Activated naive CD4-positive, alpha-beta T cell (primary cell): ENCODE data around the gene KLF13.

Source experiments
- DNase-seq, 4 experiments: peaks; one replicate each; lab custom pipeline; 2025; lab: John Stamatoyannopoulos, UW

Gene KLF13

DNA sequence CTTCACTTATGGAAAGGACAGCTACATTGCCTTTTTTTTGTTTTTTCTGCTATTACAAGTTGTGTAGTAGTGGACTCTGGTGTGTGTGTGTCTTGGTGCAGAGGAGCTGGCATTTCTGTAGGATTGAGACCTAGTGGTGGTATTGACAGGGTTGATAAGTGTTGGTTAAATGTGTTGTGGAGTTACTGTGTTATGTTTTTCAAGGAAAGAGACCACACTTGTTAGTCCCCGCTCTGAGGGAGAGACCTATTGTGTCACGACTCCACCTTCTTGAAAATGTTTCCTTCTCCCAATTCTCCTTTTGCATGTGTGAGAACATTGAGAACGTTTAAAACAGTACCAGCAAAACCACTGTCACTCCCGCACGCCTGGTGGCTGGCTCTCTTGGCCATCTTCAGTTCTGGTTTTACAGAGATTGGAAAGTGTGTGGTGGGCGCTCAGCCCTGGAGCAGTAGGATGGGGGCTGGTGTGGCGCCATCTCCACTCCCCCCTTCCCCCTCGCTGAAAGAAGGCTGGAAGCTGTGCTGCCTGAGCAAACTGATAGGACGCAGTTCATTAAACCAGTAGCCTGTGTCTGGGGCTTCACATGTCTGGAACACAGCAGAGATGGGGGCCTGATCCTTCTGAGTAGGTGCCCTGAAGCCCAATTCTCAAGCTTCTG lies 5.5 kb downstream of the KLF13 start:
- no peak for DNase-seq

DNA sequence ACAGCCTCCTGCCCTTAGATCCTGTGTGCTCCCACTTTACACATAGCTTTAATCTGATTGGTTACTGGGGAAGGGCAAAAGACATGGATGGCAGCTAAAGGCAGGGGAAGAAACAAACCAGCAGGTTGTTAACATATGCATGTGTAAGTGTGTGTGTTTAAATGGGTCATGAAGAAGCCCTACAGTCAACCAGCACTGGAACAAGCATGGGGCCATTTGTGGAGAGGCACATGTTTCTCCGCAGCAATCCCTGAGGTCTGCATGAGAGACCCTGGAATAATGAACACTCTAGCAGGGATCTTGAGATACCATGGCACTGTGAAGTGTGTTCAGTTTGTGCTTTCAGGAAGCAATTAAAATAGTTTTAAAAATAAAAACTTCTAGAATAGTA lies 6.0 kb downstream of the KLF13 start:
- no peak for DNase-seq

DNA sequence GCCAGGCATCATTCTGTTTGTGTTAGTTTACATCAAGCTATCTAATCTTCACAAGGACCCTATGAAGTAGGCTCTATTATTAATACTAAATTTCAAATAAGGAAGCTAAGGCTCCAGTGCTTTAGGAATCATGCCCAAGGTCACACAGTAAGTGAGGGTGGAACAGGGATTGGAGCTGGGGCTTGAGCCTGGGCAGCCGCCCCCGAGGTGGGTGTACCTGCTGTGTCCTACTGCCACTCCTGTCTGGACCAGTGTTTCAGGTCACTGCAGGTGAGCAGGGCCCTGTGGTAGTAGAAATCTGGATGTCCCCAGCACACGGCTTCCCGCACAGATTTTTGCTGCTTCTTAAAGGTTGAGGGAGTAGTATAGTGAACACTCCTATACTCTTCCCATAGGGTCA lies 6.5 kb downstream of the KLF13 start:
- no peak for DNase-seq

DNA sequence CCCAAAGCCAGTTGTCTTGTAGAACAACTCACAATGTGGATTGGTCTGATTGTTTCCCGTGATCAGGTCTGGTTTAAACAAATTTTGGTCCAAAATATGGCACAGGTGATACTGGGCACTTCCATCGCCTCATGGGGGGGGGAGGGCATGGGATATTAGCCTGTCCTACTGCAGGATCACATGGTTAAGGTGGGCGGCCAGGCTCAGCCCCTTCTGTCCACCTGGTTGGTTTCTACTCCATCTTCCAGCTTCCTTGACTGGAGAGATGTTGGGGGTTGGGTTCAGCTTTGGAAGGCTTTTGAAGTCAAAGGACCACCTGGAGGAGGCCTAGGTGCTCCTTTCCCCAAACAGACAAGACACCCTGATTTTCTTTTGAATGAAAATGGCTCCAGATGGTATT lies 7.2 kb downstream of the KLF13 start:
- no peak for DNase-seq

DNA sequence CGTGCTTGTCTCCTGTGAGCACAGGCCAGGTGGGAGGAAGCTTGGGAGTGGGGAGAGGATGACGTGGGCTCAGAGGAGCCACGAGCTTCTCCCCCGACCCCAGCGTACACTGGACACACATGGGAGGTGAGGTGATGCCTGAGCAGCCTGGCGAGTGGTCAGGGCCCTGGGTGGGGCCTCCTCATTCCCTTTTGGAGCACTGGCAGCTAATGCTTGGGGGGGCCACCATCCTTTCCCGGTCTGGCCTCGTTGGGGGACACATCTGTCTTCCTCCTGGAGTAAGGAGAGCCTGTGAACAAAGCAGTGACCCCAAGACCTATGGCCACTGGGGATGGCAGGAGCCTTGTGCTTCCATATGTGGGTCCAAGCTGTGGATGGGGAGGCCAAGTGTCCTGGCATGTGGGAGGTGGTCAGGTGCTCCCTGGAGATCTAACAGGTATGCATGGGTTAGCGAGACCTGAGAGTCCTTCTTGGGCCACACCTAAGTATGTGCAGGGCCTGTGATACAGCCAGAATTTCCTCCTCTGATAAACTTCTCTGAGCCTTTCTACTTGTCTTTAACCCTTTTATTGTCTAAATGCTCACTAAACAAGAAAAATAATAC lies 9.5 kb downstream of the KLF13 start:
- no peak for DNase-seq

DNA sequence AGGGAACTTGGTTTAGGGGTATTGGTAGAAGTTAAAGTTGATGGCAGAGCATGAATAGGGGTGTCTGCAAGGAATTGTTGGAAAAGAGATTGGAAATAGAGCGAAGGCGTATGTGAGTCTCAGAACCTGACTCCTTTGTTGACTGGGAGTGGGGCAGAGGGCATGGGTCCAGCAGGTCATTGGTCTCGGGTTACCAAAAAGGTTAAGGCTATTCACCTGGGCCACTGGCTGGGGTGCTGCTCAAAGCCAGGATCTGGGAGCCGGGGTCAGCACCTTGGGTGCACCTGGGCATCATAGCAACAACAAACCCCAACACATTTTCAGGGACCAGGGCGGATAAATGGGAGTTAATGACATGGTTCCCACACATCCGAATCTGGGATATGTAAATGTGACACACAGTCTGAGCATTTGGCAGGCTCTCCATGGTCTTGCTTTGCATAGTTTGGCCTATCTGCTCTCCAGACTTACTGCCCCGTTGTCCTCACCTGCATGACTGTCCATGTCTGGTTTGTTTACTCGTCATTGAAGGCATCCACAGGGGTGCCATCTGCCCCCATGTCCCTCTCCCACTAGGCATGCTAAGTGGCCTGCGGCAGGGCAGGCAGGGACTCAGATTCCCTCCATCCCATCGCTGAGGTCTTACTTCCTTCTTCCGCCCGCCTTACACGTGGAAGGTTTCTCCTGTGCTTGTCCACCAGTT lies 10.1 kb downstream of the KLF13 start:
- DNase-seq = no peak

DNA sequence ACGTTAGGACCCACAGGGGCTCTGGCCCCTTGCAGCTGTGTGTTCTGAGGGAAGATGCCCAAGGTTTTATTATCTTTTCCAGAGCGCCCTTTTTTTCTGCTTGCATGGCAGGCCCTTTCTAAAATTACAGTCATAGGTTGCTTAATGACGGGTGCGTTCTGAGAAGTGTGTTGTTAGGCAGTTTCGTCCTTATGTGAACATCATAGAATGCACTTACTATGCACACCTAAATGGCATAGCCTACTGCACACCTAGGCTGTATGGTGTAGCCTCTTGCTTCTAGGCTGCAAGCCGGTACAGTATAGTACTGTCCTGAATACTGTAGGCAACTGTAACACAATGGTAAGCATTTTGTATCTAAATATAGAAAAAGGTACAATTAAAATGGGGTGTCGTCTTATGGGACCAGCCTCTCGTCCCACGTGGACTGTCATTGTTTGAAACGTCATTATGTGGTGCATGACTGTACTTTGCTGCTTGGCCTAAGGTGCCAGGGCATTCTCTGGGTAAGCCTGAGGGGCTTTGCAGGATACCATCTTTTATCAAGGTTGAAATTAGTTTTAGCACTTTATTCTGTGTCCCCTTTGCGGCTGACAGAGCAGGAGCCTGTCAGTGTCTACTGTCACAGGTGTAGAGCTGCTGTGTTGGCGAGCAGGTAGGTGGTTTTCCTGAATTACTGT lies 10.9 kb downstream of the KLF13 start:
- DNase-seq = no peak

DNA sequence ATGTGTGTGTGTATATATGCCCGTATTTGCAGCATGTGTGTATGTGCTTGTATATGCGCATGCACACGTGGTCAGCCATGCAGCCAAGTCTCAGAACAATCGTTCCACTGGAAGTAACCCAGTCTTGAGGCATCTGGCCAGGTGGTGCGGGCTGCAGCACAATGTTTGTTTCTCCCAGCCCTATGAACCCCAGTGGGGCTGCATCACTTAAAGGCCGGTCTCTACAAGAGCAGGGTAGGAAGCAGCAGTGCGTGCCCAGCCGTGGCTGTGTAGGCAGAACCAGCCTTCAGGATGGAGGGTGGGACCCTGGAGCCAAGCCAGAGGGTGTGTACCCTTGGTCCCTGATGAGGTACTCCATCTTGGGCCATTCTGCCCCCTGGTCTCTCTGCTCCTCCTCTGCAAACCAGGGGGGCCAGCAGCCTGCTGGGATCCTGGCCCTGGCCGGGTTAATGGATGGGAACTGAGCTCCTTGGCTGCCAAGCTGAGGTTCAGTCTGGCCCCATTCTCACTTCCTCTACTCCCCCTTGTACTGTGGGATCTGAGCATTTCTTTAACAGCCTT lies 11.8 kb downstream of the KLF13 start:
- no peak for DNase-seq

DNA sequence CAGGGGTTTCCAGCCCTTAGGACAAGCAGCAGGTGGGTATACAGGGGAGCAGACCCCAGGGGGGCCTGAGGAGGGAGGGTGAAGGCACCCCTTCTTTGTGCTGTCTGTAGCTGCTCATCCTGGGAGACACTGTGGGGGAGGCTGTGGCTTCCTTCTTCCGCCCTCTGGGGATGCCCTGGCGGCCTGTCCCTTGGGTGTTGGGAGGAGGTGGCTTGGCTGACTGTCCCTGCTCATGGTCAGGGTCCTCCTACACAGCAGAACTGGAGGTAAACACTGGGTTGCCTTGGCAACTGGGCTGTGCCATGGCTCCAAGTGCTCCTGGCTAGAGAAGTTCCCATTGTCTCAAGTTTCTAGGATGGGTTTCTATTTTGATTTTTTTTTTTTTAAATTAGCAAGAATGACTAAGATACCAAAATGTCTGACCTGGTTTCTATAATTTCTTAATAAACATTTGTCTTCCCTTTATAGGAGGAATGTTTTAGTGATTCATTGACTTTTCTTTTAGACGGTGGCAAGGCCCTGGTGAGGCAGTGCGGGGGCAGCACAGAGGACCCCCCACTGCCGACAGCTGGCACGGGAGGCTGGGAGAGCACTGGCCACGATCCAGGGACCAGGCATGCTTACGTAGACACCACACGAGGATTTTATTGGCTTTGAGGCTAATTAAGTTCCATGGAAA lies 12.4 kb downstream of the KLF13 start:
- DNase-seq = no peak

DNA sequence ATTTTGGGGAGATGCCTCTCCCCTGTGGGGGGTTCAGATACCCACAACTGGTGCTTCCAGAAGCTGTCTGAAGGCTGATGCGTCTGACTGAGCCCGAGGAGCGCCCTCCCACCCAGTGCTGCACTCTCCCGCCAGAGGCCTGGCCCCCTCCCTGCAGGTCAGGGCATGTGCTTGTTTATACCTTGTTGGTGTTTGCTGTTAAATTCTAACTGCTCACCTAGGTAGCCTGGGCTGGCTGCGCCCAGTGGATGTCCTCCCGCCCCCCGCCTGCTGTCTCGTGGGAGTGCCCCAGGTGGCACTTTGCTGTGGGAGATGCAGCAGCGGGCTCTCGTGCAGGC lies 12.9 kb downstream of the KLF13 start:
- no peak for DNase-seq

DNA sequence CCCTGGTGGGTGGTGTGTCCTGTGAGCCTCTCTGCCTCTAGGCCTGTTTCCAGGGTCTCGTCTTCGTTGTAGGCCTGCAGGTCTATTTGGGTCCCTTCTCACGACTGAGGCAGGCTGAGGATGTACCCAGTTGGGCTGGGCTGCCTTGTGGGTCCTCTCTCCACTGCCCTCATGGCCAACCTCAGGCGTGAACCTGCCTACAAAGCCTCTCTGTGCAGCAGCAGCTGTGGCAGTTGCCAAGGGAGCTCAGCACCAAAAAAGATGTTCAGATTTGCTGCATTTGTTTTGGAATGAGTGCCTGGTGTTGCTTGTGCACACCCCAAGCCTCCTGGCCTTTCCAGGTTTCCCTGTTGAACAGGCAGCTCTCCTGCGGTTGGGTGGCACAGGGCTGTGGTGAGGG lies 13.4 kb downstream of the KLF13 start:
- DNase-seq = no peak

DNA sequence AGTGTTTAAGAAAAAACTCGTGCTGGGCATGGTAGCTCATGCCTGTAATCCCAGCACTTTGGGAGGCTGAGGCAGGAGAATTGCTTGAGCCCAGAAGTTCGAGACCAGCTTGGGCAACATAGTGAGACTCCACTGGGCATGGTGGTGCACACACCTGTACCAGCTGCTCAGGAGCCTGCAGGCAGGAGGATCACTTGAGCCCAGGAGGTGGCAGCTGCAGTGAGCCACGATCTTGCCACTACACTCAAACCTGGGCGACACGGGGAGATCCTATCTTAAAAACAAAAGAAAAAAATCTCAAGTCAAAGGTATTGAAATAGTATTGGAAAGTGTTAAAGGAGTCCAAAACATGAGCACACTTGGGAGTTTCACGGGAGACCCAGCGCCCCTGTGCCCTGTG lies 14.0 kb downstream of the KLF13 start:
- no peak for DNase-seq

DNA sequence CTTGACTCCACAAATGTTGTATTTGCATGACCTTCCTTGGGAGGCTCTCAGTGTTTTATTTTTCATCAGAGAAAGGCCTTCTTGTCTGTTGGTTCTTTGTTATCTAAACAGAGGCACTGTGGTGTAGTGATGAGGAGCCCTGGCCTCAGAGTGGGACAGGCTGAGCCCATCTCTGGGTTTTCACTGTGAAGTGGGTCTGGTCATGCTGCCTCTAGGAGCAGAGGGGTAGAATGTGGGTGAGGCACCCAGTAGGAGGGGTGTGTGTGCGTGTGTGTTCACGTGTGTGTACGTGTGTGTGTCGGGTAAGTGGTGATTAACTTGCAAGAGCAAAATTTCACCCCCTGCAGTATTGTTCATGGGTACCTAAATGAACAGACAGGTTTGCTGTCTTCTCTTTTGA lies 14.4 kb downstream of the KLF13 start:
- DNase-seq = no peak

DNA sequence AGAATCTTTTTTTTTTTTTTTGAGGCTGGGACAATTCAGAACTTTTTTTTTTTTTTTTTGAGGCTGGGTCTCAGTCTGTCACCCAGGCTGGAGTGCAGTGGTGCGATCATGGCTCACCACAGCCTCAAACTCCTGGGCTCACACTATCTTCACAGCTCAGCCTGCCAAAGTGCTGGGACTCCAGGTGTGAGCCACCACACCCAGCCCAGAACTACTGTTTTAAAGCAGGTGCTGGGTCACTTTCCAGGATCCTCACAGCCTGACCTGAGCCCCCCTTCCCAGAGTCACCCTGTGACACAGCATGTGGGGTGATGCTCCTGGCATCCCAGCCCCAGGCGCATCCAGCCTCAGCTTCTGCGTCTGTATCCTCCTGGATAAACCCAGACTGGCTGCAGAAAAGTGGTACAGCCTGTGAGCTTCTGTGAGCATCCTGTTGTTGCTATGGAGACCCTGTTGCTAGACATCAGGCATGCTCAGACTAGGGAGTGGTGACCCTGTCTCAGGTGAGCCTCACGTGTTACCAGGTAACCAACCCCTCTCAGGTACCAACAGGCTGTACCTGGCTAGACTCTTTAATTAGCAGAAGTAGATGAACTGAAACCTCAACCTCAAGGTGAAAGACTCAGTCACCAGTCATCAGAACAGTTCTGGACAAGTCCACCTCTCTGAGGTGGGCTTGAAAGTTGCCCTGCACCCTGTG lies 15.0 kb downstream of the KLF13 start:
- no peak for DNase-seq

DNA sequence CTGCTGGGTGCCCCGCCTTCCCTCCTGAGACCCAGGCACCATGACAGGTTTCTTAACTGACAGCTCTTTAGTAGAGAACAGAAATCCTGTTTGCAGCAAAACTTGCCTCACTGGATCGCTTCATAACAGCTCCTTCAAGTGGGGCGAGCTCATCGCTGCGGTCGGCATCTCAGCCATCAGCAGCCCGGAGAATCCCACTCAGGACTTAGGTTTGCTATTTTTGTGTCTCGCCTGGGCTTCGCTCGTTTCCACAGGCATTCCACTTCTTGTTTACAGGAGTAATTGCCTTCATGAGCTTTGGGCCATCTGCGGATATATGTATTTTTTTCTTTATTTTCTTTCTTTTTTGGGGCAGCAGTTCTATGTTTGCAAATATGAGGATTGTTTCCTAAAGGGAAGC lies 15.7 kb downstream of the KLF13 start:
- DNase-seq = no peak

DNA sequence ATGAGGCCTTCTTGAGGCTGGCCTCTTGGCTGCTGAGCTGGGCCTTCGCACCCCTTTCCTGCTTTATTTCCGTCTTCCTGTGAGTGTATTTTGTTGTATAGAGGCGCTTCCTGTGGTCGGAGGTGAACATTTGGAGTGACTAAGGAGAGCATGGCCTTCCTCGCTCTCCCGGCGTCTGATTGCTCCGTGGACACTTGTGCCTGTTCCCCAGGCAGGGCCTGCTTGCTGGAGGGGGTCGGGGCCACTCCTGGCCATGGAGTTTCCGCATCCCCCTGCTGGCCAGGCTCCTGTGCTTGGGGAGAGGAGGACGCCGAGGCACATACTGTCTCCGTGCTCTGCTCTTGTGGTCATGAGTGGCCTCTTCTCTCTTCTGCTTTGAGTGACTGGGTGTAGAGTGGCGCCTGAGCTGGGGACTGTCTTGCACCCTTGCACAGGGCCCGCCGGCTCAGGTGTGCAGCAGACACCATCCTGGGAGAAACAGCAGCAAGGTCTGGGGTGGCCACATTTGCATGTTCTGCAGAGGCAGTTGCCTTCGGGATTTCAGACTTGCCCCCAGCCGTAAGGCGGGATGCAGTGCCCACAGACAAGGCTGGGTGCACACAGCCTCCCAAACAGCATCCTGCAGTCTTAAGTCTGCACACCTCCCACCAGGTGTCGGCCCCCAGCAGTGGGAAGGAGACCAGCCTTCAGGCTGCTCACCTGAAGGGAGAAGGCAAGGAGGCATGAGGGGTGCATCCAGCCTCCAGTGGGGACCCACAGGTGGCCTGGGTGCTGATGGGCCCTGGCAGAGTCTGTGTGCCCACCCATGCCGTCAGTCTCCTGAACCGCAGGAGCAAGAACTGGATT lies 16.4 kb downstream of the KLF13 start:
- no peak for DNase-seq

DNA sequence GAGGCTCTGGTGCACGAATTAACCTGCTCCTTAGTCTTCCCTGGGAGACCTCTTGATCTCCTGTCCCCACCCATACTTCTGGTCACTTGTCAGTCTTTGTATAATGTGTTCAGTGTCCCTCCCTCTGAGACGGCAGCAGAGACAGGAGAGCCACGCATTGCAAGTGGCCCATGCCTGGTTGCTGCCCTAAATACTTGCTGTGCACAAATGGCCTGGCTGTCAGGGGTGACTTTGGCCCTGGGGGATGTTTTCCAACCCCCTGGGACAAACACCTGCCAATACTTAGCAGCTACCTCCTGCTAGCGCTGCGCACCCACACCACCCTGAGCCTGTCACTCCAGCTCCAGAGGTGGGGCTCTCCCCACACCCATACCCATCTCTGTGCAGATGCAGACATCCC lies 17.2 kb downstream of the KLF13 start:
- no peak for DNase-seq

DNA sequence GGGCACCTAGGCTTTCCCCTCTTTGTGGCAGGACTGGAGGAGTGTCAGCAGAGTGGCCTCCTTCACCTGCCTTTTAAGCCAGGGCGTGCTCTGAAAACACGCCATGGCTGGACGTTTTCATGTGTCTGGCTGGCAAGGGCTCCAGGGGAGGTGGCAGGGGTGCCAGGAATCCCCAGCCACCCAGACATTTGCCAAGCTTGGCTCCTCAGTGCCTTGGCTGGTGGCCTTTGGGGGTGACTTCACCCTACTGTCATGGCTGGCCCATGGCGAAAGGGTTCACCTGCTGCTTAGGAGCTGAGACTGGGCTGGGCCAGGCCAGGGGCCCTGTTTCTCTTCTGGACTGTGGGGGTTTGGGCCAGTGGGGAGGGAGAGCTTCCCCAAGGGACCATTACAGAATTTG lies 17.6 kb downstream of the KLF13 start:
- DNase-seq = no peak

DNA sequence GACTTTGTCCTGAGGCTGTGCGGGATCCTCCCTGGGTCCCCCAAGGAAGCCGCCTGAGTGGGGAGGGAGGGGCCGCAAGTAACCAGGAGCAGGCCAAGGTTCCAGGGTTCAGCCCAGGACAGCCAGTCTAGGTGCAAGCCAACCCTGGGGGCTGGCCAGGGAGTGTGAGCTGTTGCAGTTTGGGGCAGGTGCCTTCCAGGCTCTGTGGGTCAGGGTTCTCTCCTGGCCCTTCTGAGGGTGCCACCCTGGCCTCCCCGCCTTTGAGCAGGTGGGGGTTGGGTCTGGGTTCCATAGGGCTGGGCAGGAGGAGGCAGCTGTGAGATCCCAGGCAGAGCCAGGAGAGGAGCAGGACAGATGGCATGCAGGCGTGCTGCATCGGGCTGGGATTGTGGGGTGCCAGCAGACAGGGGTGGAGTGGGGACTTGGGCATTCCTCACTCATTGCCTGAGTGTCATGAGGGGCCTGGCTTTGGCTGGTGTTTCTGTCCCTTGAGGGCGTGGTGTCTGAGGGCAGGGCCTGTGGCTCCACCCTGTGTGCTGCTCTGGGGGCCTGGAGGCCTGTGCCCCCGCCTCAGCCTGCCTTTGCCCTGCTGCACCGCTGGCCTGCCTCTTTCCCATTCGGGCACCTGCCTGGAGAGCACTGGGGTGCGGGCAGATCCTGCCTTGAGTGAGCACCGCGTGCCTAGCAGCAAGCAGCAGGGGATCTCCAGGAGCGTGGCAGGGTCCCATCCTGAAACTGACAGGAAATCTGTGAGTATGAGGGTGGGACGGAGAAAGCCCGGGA lies 18.4 kb downstream of the KLF13 start:
- DNase-seq = no peak
